ENCODE measurements around the gene SNU13.

DNA sequence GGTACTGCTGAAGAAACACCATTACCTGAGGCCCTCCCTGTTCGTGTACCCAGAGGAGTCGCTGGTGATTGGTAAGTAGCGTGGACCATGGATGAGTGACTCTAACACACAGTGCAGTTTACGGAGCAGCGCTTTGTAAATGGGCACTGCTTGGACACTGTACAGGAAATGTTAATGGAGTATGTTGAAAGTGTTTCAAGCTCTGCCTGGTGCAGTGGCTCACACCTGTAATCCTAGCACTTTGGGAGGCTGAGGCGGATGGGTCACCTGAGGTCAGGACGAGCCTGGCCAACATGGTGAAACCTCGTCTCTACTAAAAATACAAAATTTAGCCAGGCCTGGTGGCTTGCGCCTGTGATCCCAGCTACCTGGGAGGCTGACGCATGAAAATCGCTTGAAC is 37.8 kb downstream of the SNU13 start:
- TF ChIP-seq GATA2 (IDR thresholded peaks at IDR 0.05; ENCODE audit: low read depth, low read length) (no peak), GATA3 (IDR thresholded peaks at IDR 0.05; ENCODE audit: low read depth, low read length) (no peak)
